HG02610 (cell line): Measurements from ENCODE around the gene CC2D1B.
"Not testable (repeated sequence)": the region's sequence is repeated elsewhere in the genome, so short reads cannot be mapped to it uniquely, and the experiment has no call there.

Source experiments
- ATAC-seq: cut with Tn5 transposase; IDR thresholded peaks from one replicate; pipeline ENCODE4 v1.9.1; 2021; ENCODE audit warnings: mild to moderate bottlenecking, moderate library complexity; ENCODE audit not compliant: unreplicated experiment

Gene CC2D1B

DNA sequence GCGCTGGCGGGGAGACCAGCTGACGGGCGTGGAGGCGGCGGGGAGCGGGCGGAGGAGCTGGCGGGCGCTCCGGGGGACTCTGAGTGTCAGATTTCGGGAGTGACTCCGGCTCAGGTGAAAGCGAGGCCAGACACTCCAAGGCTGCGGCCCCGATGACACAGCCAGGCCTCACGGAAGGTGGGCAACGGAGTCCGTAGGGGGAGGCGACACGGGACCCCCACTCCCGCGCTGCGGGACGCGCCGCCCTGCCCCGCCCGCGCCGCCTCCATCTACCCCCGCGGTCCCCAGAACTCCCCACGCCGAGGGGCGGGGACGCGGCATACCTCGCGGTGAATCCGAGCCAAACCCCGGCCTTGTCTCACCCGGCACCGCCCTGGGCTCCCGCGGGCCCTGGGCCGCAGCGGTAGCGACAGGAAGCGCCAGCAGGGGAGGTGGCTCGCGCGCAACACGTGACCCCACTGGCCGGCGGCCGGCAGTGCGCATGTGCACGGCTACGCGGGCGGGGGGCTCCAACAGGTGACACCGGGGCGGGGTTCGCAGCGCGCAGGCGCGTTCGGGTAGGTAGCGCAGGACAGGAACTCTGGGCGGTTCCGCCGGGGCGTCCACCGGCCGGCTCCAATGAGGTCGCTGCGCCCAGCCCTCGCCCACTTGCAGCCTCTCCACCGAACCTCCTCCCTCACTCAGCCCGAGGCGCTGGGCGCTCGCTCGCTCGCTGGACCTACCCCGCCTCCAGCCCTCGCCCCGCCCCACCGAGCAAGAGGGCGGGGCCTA lies at the start of gene CC2D1B:
TSS of gene CC2D1B (minus strand) at position 460 of the 771 bp plus-strand sequence. CDS start 1,585 bp downstream, outside the sequence.
- ATAC-seq: peak; percentile 90

DNA sequence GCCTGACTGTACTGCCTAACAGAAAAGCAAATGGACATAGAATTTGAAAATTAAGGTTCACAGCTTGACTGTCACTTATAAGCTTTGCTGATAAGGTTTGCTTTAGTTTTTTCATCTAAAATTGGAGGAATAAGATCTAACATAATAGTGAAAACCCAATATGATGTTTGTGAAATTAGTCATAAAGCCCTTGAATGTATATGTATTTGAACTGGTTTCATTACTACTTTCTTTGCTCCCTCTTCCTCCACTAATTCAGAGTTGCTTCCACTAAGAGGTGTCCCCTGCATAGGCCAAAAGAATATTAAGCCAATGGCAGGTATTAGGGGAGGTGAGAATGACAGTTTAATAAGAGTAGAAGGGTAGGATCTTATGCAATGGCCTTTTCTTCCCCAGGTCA lies 48.9 kb upstream of the CC2D1B start:
- ATAC-seq: no peak

GRCh38 chr1:52413410-52413989 lies 47.5 kb upstream of the CC2D1B start:
- no peak for ATAC-seq

- no peak for ATAC-seq
These were observed 39.0 kb upstream of the CC2D1B start for GRCh38 chr1:52404975-52405338.

DNA sequence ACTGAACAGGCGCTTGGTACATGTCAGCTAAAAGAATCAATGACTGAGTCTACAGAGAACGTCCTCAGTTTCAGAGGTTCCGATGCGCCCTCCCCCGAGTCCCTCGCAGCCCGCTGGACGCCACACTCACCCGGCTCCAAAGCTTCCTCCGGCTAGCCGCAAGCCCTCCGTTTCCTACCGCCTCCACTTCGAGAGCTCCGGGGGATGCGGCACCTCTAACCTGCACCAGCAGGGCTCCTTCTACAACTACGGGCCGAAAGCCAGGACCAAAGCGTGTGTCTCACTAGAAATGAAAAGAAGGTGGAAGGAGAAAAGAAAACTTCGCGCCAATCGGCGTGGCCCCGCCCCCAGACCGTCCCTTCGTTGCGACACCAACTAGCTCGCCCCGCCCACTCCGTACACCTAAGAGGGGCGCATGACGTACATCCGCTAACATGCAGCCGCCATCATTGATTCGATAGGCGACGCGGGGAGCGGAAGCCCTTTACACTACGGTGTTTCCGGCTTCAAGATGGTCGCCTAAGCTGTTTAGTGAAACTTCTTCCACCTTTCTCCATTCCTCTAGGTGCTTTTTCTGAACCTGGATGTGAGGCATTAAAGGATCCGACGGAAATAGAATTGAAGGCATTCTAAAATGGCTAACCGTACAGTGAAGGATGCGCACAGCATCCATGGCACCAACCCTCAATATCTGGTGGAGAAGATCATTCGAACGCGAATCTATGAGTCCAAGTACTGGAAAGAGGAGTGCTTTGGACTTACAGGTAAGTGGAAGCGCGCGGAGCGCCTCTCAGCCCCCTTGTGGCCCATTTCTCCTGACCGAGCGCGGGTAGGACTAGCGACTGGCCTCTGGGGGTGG lies 38.3 kb upstream of the CC2D1B start, which contains the start of the genes ORC1 and PRPF38A:
TSS of gene ORC1 (minus strand) at position 308 of the 859 bp plus-strand sequence. CDS start 2,200 bp downstream, outside the sequence.
TSS of gene PRPF38A (plus strand) at position 487 of the 859 bp plus-strand sequence. CDS start at position 635, 148 bp downstream.
- peak; percentile 94 for ATAC-seq

- ATAC-seq: peak; percentile 28
These were observed 37.6 kb upstream of the CC2D1B start for GRCh38 chr1:52403566-52404115.

DNA sequence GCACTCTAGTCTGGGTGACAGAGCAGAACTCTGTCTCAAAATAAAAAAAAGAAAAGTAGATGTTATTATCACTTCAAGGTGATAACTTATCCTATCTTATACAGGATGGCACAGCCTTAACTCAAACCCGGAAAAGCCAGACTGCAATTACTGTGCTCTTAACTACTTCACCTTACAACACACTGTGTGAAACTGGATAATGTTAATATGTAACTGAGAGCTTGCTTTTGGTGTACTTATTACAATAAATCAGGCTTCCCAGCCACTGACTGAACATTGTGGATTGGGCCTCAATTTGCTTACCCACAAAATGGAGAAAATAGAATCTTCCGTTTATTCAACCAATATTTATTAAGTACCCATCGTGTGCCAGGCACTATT lies 36.8 kb upstream of the CC2D1B start:
- ATAC-seq: no peak

DNA sequence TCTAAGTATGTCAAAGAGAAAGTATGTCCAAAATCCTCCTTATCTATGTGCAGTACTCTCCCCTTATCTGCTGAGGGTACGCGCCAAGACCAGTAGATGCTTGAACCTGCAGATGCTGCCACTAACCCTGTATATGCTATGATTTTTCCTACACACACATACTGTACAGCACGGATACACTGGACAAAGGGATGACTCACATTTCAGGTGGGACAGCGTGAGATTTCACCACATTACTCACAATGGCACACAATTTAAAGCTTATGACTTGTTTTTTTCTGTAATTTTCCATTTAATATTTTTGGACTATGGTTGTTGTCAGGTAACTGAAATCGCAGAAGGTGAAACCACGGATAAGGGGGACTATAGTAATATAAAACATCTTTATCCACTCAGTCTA lies 34.1 kb upstream of the CC2D1B start:
- no peak for ATAC-seq

DNA sequence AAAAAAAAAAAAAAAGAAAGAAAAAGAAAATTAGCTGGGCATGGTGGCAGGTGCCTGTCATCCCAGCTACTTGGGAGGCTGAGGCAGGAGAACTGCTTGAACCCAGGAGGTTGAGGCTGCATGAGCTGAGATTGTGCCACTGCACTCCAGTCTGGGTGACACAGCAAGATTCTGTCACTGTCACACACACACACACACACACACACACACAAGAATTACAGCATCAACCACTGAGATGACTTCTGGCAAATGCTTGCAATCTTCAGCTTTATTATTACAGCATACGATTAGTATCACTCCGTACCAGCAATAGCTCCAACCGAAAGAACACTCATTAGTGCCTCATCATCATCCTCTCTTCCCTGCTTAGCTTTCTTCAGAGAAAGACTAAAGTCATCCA lies 33.6 kb upstream of the CC2D1B start:
- no peak for ATAC-seq

GRCh38 chr1:52393174-52393573 lies 27.2 kb upstream of the CC2D1B start:
- ATAC-seq: no peak

GRCh38 chr1:52386458-52386857 lies 20.5 kb upstream of the CC2D1B start:
- ATAC-seq: no peak

DNA sequence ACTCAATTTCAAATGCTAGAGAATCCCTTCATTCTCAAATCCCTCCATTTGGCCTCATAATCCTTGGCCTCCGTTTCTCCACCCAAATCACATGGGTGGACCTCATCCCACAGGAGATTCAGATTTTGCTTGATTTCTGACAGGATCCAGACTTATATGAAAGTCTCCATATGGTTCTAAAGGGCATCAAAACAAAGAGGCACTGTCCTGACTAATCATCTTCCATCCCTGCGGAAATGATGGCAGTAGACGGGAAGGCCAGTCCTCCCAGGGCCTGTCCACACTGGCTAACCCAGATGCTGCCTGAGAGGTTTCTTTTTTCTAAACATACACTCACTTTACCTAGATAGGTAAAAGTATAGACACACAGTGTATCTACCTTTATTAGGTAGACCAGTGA lies 19.4 kb upstream of the CC2D1B start:
- ATAC-seq: no peak

DNA sequence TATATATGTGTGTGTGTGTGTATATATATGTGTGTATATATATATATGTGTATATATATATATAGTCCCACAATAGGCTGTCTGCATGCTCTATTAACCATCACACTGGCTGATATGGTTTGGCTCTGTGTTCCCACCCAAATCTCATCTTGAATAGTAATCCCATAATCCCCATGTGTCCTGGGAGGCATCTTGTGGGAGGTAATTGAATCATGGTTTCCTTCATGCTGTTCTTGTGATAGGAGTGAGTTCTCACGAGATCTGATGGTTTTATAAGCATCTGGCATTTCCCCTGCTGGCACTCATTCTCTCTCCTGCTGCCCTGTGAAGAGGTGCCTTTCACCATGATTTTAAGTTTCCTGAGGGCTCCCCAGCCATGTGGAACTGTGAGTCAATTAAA lies 3.8 kb upstream of the CC2D1B start:
- ATAC-seq: not testable (repeated sequence)

DNA sequence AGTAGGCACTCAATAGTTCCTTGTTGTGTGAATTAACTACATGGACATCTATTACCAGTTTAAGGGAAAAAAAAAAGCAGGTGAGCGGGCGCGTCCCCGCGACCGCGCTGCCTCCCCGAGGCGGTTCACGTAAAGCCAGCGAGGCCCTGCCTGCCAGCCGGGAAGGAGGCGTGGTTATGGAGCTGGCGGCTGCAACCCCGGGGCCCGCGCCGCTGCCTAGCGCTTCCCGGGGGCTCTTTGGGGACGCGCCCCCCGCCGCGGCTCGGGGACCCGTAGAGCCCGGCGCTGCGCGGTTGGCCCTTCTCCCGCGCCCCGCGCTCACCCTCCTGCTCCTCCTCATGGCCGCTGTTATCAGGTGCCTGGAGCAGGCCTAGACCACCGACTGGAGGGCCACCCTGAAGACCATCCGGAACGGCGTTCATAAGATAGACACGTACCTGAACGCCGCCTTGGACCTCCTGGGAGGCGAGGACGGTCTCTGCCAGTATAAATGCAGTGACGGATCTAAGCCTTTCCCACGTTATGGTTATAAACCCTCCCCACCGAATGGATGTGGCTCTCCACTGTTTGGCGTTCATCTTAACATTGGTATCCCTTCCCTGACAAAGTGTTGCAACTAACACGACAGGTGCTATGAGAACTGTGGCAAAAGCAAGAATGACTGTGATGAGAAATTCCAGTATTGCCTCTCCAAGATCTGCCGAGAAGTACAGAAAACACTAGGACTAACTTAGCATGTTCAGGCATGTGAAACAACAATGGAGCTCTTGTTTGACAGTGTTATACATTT lies 2.6 kb upstream of the CC2D1B start:
- ATAC-seq: no peak

GRCh38 chr1:52367272-52367671 lies 1.3 kb upstream of the CC2D1B start:
- ATAC-seq: no peak

DNA sequence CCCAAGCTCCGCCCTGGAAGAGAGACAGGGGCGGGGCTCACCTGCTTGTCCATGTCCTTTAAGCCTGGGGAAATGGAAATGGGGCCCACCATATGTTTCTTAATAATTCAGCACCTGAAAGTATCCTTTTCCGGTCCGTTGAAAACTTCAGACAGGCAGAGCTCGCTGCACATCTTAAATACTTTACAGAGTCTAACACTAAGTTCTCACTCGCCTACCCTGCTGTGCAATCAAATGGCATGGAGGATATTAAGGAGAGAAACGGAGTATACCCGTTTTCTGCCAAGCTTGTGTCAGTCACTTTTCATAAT lies 467 bp upstream of the CC2D1B start:
- no peak for ATAC-seq

- ATAC-seq: no peak
These were observed 797 bp downstream of the CC2D1B start for GRCh38 chr1:52365071-52365745.

DNA sequence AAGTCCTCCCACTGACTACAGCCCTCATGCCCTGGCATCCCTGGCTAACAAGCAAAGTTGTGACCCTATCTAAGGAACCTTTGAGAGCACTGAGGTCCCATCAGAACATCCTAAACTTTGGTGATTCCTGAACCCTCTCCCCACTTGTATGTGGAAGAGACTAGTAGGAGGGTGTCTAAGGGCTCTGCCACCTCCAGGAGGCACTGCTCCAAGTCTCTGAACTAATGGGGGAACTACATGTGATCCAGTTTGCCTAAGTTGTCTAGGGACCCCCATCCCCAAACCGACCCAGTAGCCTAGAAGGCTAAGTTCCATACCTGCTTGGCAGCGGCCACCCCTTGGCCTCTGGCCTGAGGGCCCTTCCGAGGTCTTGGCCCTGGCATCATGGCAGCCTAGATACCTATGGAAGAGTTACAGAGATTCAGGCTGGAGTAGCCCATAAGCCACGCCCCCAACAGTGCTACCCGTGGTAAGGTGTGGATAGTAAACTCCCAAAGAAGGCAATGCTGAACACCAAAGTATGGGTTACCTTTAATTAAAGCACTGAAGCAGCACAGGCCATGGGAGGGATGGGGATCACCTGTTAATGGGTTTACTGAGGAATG lies 1.7 kb downstream of the CC2D1B start:
- ATAC-seq: no peak

DNA sequence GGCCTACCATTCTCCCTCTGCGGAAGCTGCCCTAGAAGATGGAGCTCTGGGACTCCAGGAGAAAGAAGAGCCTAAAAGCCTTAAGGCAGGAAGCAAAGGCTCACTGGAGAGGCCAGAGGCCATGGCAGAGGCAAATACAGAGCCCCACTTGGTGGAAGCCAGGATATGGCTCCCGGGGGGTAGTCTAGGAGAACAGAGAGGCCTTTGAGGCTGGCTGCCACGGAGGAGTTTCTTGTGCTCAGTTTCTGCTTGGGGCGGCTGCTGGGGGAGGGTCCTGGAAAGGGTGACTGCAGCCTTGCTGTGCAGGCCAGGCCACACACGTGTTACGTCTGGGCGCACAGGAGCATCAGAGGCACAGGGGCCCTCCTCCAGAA lies 5.4 kb downstream of the CC2D1B start:
- no peak for ATAC-seq
